NCI-H2029 (cell line): Measurements from ENCODE around the gene ZNF334.

ENCODE experiments used
- DNase-seq: peaks from one replicate; lab custom pipeline; 2025; lab: John Stamatoyannopoulos, UW

The ZNF334 gene

GRCh38 chr20:46545827-46546138, 32.4 kb upstream of the ZNF334 start:
- no peak for DNase-seq

- DNase-seq: peak; percentile 63
These were observed 31.9 kb upstream of the ZNF334 start for GRCh38 chr20:46545077-46545826.

- DNase-seq: no peak
These were observed 31.2 kb upstream of the ZNF334 start for GRCh38 chr20:46544576-46544975.

GRCh38 chr20:46543959-46544358, 30.6 kb upstream of the ZNF334 start:
- no peak for DNase-seq

GRCh38 chr20:46543033-46543432, 29.7 kb upstream of the ZNF334 start:
- no peak for DNase-seq

- DNase-seq: no peak
These were observed 28.0 kb upstream of the ZNF334 start for GRCh38 chr20:46541229-46541935.

- no peak for DNase-seq
These were observed 25.8 kb upstream of the ZNF334 start for GRCh38 chr20:46539113-46539512.

- no peak for DNase-seq
These were observed 17.3 kb upstream of the ZNF334 start for GRCh38 chr20:46530640-46531039.

GRCh38 chr20:46523696-46524328, 10.5 kb upstream of the ZNF334 start:
- no peak for DNase-seq

- peak; percentile 40 for DNase-seq
These were observed 9.7 kb upstream of the ZNF334 start for GRCh38 chr20:46523108-46523507.

- peak; percentile 66 for DNase-seq
These were observed 7.7 kb upstream of the ZNF334 start for GRCh38 chr20:46520976-46521579.

GRCh38 chr20:46520540-46520939, 7.2 kb upstream of the ZNF334 start:
- DNase-seq: no peak

GRCh38 chr20:46519471-46520068, 6.2 kb upstream of the ZNF334 start:
- DNase-seq: no peak

GRCh38 chr20:46509523-46509922, 3.8 kb downstream of the ZNF334 start:
- no peak for DNase-seq

GRCh38 chr20:46507760-46508407, 5.5 kb downstream of the ZNF334 start:
- DNase-seq: no peak

- no peak for DNase-seq
These were observed 7.9 kb downstream of the ZNF334 start for GRCh38 chr20:46505506-46505905.

GRCh38 chr20:46501961-46502360, 11.4 kb downstream of the ZNF334 start:
- no peak for DNase-seq

GRCh38 chr20:46501337-46501942, 11.9 kb downstream of the ZNF334 start:
- no peak for DNase-seq

GRCh38 chr20:46494077-46494476, 19.3 kb downstream of the ZNF334 start:
- peak; percentile 4 for DNase-seq

GRCh38 chr20:46491354-46491753, 22.0 kb downstream of the ZNF334 start:
- DNase-seq: no peak

- DNase-seq: no peak
These were observed 24.9 kb downstream of the ZNF334 start for GRCh38 chr20:46488451-46488850.
